ENCODE results near the gene FMNL2. TPM values are rescaled to one million over a fixed set of nuclear protein-coding genes. Genes with fewer than 3 reads are reported as not detected.
A peak's percentile ranks its signal among the peaks of the same experiment; 100 is the strongest.

The FMNL2 gene
- total and polyA plus RNA-seq, 2 of the 4 experiments (the other 2 are of a cell fraction), result 10.9 to 11.4 TPM

DNA sequence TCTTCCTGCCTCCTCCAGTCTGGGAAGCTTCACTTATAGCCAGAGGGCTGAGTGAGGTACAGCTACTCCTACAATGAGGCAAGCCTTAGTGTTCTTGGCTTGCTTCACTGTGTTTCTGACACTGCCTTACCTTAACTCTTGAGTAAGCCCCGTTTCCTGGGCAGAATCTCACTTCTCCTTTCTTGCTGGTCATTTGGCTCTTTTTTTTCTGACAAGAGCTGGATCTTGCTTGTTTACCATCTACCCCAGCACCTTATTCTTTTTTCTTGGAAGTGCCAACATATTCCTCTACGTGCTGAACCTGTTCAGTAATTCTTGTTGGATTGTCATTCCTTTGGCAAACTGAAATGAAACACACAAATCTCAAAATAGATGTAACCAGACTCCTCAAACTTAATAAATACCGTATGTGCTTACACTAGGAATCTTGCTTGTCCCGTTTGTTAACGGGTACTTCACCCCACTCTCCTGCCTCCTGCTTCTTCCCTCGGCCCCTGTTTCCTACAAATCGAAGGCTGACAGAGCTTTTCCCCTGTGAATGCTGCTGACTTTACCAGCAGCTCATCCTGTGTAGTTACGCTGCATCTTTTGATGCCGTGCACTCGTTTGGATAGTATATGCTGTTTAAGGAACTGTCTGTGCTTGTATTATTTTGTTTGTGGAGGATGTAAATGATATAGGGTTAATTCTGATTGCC is 132.2 kb downstream of the FMNL2 start:
- no peak overlapping the region for H2BK15ac ChIP-seq (ENCODE audit: low read depth, low read length)
- ChIA-PET CTCF (no interaction called here), POLR2A (ENCODE audit: unreplicated experiment) (no interaction called here)
- dilution Hi-C loops (cut with HindIII; ENCODE audit: low sequenced_read_pairs, unreplicated experiment), result no loop called here
- H2AK5ac ChIP-seq (ENCODE audit: low read depth, low read length), result no peak overlapping the region
- BruUV-seq (replicated peaks), result no TSS peak
- peak overlapping the region; percentile 5; the same call in 1 of the 2 replicates for H3K4me2 ChIP-seq (ENCODE audit: low read depth, low read length)
- 60% methylated on average over 2 of the region's 10 CpGs; no CpG with 5 or more reads in 1 of the 2 experiments for WGBS, 2 experiments (ENCODE audit: extremely low coverage in 2 of 2, insufficient read length in 1 of 2)
- intact Hi-C loops (cut with micrococcal nuclease), result loop anchor here (5.0 kb wide), 1 partner anchor 130 kb away; the partner anchor contains the start of gene FMNL2
- H3K23ac ChIP-seq (ENCODE audit: low read depth, low read length), result no peak overlapping the region
- H3K36me3 ChIP-seq (ENCODE audit: control insufficient read depth, insufficient read depth, low read length), result no peaks in the 10 kb centered on the region
- H3K9me3 ChIP-seq (ENCODE audit: control insufficient read depth, insufficient read depth, low read length), result no peaks in the 10 kb centered on the region
- no peak overlapping the region for H2BK20ac ChIP-seq (ENCODE audit: low read depth, low read length)
- in situ Hi-C loops (cut with MboI; ENCODE audit: low sequenced_read_pairs), result no loop called here
- no peak overlapping the region for H2BK5ac ChIP-seq (ENCODE audit: low read depth, low read length, poor library complexity, severe bottlenecking)
- H3K4me1 ChIP-seq (ENCODE audit: control insufficient read depth, insufficient read depth, low read length), result peaks cover 18% of the 10 kb centered on the region
- DNase-seq (peak; percentile 45), ATAC-seq (ENCODE audit: low read depth) (no peak)
- no peak overlapping the region for H2BK120ac ChIP-seq (ENCODE audit: low read depth, low read length)
- H3K14ac ChIP-seq (replicated peaks; ENCODE audit: low read depth, low read length), result no peak overlapping the region
- H3K27me3 ChIP-seq (ENCODE audit: control insufficient read depth, insufficient read depth, low read length), result no peaks in the 10 kb centered on the region
- TF ChIP-seq CEBPB (IDR thresholded peaks at IDR 0.05; ENCODE audit: low read depth, low read length), result peak; percentile 5; the same call in 1 of the 2 replicates
- TF ChIP-seq SMC3 (IDR thresholded peaks at IDR 0.05; ENCODE audit: low read depth, low read length), result no peak
- no peak overlapping the region for H3K27ac ChIP-seq (ENCODE audit: insufficient read depth, low read length)
- no peak overlapping the region for H3K4me3 ChIP-seq (ENCODE audit: insufficient read depth, low read depth, low read length)
- H3K9me1 ChIP-seq (ENCODE audit: insufficient read depth, low read length), result peaks cover 21% of the 10 kb centered on the region
- H3K18ac ChIP-seq (ENCODE audit: low read depth, low read length), result no peak overlapping the region; the same call in 1 of the 2 replicates
- H4K20me1 ChIP-seq (ENCODE audit: insufficient read depth, low read length), result peaks cover 15% of the 10 kb centered on the region; the same call in 1 of the 2 replicates
- H3K56ac ChIP-seq (ENCODE audit: extremely low read depth, insufficient read depth, low read length), result no peak overlapping the region
- H3K9ac ChIP-seq (ENCODE audit: low read depth, low read length), result no peak overlapping the region
- no peak overlapping the region for H2AFZ ChIP-seq (replicated peaks; ENCODE audit: low read length, poor library complexity)
- no peak overlapping the region for H3K4ac ChIP-seq (ENCODE audit: low read depth, low read length)
- H2AK9ac ChIP-seq (replicated peaks; ENCODE audit: low read depth, low read length, poor library complexity), result no peak overlapping the region
- no peak overlapping the region for H4K91ac ChIP-seq (ENCODE audit: insufficient read depth, low read depth, low read length)
- peaks cover 30 to 47% of the 10 kb centered on the region in 2 experiments for H3K79me1 ChIP-seq (ENCODE audit: low read depth in 1 of 2, low read length in 2 of 2)
- no peak overlapping the region for H4K5ac ChIP-seq (ENCODE audit: low read depth, low read length)
- H4K8ac ChIP-seq (ENCODE audit: low read depth in 2 of 2, low read length in 2 of 2), result 0 out of 4 replicates have a peak overlapping the region, but pooled peaks of 1 of the 2 experiments have one; percentile 7

Measured in IMR-90 (cell line).